Upper lobe of left lung (tissue), 4 donors: ENCODE measurements around the gene PRICKLE2.

Source experiments
- CTCF ChIP-seq, 6 experiments: fragments of 450-650 bp in 4 of 6; fragments of 200-600 bp in 2 of 6; sonication (generic) in 2 of 6; IDR thresholded peaks; one replicate each; pipeline ENCODE4 v1.5.1; 2016 to 2019; ENCODE audit warnings: antibody characterized with exemption in 6 of 6
- EP300 ChIP-seq, 4 donors: sonication (generic); formaldehyde crosslinking; IDR thresholded peaks; one replicate each; pipeline ENCODE4 v1.5.1; 2017; ENCODE audit warnings: antibody characterized with exemption in 4 of 4, control low read depth in 2 of 4
- POLR2A ChIP-seq, 4 donors: fragments of 450-650 bp; IDR thresholded peaks; one replicate each; pipeline ENCODE4 v1.5.1; 2016 to 2017; ENCODE audit warnings: antibody characterized with exemption in 4 of 4, mild to moderate bottlenecking in 2 of 4

DNA sequence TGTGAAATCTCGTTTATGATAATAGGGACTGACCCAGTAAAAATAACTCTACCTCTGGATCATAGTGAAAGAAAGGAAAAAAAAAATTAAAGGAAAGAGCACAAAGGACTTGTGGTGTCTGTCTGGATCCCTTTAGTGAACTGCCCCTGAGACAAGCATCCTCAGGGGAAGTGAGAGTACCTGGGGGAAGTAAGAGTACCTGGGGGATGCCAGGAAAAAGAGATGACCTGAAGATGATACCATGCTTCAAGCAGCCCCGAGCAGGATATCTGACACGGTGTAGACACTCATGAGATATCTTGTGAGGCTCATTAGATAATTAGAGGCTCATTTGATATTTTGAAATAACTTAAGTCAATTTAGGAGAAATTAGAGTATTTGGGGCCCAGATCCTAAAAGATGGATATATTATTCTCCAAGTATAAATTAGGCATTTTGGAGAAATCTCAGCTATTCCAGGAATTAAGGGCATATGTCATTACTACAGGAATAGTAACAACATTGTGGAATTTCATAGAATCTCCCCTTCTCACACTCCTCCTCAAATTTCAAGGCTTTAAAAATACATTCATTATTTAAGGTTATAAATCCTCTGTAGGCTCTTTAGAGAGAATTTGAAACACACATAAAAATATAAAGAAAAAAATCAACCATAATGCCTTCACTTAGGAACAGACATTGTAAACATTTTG, 165.6 kb downstream of the PRICKLE2 start:
- TF ChIP-seq CTCF (IDR thresholded peaks at IDR 0.05) = no peak
- no peak for TF ChIP-seq POLR2A (IDR thresholded peaks at IDR 0.05)
- no peak for TF ChIP-seq EP300 (IDR thresholded peaks at IDR 0.05)
